ENCODE measurements around the gene ARHGAP30. TPM values are rescaled to one million over a fixed set of nuclear protein-coding genes. Genes with fewer than 3 reads are reported as not detected.

Gene ARHGAP30
- total and polyA plus RNA-seq, 2 of the 8 experiments (the other 6 are each of a cell fraction or from before 2014, with no cell fraction given), result 0.27 to 0.39 TPM

DNA sequence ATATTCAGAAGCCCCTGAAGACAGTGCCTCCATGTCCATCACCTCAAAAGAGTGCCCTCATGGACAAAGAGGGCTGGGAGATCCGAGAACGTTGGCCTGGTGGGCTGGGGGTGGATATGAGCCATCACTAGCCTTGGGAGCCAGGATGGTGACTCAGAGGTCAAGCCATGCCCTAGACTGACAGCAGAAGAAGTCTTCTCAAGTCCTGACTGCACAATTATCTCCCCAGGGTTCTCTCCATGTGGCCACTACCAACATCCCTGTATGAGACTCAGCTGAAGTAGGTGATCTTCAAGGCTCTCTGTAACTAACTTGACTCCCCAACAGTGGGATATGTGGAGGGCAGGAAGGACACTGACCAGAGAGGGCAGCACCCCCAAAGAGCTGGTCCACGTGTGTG lies 16.8 kb downstream of the ARHGAP30 start:
- H4K5ac ChIP-seq (ENCODE audit: insufficient read length, low read depth, low read length), result no peak overlapping the region
- H4K91ac ChIP-seq (replicated peaks; ENCODE audit: insufficient read length, low read length), result no peak overlapping the region
- no peak overlapping the region for H3K18ac ChIP-seq (ENCODE audit: extremely low read depth, low read length)
- TF ChIP-seq ATF3 (IDR thresholded peaks at IDR 0.05; ENCODE audit: insufficient read depth, low read depth, low read length) (no peak), NRF1 (IDR thresholded peaks at IDR 0.05; ENCODE audit: low read depth, low read length) (no peak), USF2 (IDR thresholded peaks at IDR 0.05; ENCODE audit: low read length) (no peak), CREB1 (IDR thresholded peaks at IDR 0.05) (no peak), GABPA (IDR thresholded peaks at IDR 0.05; ENCODE audit: borderline replicate concordance, insufficient read depth, low read length) (no peak), KDM5A (IDR thresholded peaks at IDR 0.05; ENCODE audit: low read length) (no peak)
- TF ChIP-seq, protein P1, sequence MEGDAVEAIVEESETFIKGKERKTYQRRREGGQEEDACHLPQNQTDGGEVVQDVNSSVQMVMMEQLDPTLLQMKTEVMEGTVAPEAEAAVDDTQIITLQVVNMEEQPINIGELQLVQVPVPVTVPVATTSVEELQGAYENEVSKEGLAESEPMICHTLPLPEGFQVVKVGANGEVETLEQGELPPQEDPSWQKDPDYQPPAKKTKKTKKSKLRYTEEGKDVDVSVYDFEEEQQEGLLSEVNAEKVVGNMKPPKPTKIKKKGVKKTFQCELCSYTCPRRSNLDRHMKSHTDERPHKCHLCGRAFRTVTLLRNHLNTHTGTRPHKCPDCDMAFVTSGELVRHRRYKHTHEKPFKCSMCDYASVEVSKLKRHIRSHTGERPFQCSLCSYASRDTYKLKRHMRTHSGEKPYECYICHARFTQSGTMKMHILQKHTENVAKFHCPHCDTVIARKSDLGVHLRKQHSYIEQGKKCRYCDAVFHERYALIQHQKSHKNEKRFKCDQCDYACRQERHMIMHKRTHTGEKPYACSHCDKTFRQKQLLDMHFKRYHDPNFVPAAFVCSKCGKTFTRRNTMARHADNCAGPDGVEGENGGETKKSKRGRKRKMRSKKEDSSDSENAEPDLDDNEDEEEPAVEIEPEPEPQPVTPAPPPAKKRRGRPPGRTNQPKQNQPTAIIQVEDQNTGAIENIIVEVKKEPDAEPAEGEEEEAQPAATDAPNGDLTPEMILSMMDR (IDR thresholded peaks at IDR 0.05; ENCODE audit: control extremely low read depth in 1 of 3, insufficient read depth in 1 of 3, low read depth in 1 of 3, low read length in 3 of 3), result 0 out of 4 replicates have a peak, but pooled peaks of 1 of the 3 experiments have one; percentile 7
- H3K56ac ChIP-seq (replicated peaks; ENCODE audit: insufficient read length, low read depth, low read length), result no peak overlapping the region
- H2BK20ac ChIP-seq (ENCODE audit: low read length), result no peak overlapping the region
- no peak overlapping the region for H3K27ac ChIP-seq (ENCODE audit: low read depth, low read length)
- FAIRE-seq (no peak), DNase-seq (ENCODE audit: low read depth in 1 of 2, low spot score in 2 of 2) (no peak)
- H3K79me1 ChIP-seq (ENCODE audit: low read depth, low read length), result no peaks in the 10 kb centered on the region
- peaks cover 0 to 7% (median 3%) of the 10 kb centered on the region in 4 experiments; a peak in 6 of 7 replicates for H3K27me3 ChIP-seq (replicated peaks in 1 of 4; ENCODE audit: control insufficient read depth in 3 of 4, extremely low read depth in 1 of 4, insufficient read depth in 3 of 4, low read length in 3 of 4)
- H4K20me1 ChIP-seq (replicated peaks in 1 of 2; ENCODE audit: control insufficient read depth in 1 of 2, insufficient read depth in 2 of 2, low read length in 2 of 2), result no peaks in the 10 kb centered on the region
- no peak overlapping the region for H2BK120ac ChIP-seq (replicated peaks; ENCODE audit: low read depth, low read length)
- no peak overlapping the region for H2BK5ac ChIP-seq (ENCODE audit: low read depth, low read length)
- H3K36me3 ChIP-seq (ENCODE audit: control insufficient read depth in 2 of 4, insufficient read depth in 4 of 4, low read length in 3 of 4), result no peaks in the 10 kb centered on the region
- no peak overlapping the region for H4K8ac ChIP-seq (ENCODE audit: extremely low read depth, insufficient read depth, low read length)
- no peak overlapping the region for H3K4me3 ChIP-seq (ENCODE audit: extremely low read depth in 1 of 4, insufficient read depth in 2 of 4, low read depth in 3 of 4, low read length in 4 of 4)
- H3K4me1 ChIP-seq (replicated peaks in 1 of 4; ENCODE audit: control insufficient read depth in 3 of 4, insufficient read depth in 4 of 4, low read length in 3 of 4), result no peaks in the 10 kb centered on the region
- H3K23ac ChIP-seq (ENCODE audit: insufficient read length), result no peak overlapping the region
- no peak overlapping the region for H2AFZ ChIP-seq (ENCODE audit: low read length)
- H3K79me2 ChIP-seq (ENCODE audit: control insufficient read depth in 1 of 2, insufficient read depth in 2 of 2, low read length in 2 of 2), result no peaks in the 10 kb centered on the region
- H2BK12ac ChIP-seq (ENCODE audit: low read depth, low read length), result no peak overlapping the region
- no peak overlapping the region for H2BK15ac ChIP-seq (ENCODE audit: low read length)
- H3K4me2 ChIP-seq (ENCODE audit: insufficient read depth in 1 of 2, low read depth in 2 of 2, low read length in 2 of 2), result no peak overlapping the region
- no peak overlapping the region for H2AK5ac ChIP-seq (ENCODE audit: low read depth, low read length)
- WGBS, 2 experiments (ENCODE audit: extremely low coverage in 1 of 2, insufficient coverage in 1 of 2, insufficient read length in 1 of 2, insufficient replicate concordance in 2 of 2, low coverage in 1 of 2, low lambda C conversion rate in 2 of 2, missing lambda C conversion rate in 1 of 2), result 84% methylated on average over 3 of the region's 3 CpGs; no CpG with 5 or more reads in 1 of the 2 experiments
- H3K14ac ChIP-seq (ENCODE audit: insufficient read length), result no peak overlapping the region
- no peak overlapping the region for H3K4ac ChIP-seq (replicated peaks; ENCODE audit: insufficient read length, low read depth, low read length)
- H3K23me2 ChIP-seq (ENCODE audit: low read depth, low read length), result no peaks in the 10 kb centered on the region; the same call in 1 of the 2 replicates
- ChIA-PET CTCF (ENCODE audit: partially characterized antibody) (interaction anchor here (2.0 kb wide), 1 partner anchor 12 kb away, joined by 9 read pairs; no protein-coding TSS in a partner anchor), POLR2A (ENCODE audit: partially characterized antibody) (interaction anchor here (1.0 to 2.9 kb wide), 2 partner anchors 7 to 80 kb away, joined by 3 to 21 read pairs; partner anchors contain the start of genes DEDD and USF1)
- no peak overlapping the region for H3K9ac ChIP-seq (replicated peaks in 1 of 4; ENCODE audit: extremely low read depth in 1 of 4, low read depth in 3 of 4, low read length in 3 of 4)
- peaks cover 0 to 3% of the 10 kb centered on the region in 2 experiments; a peak in 1 of 4 replicates for H3K9me3 ChIP-seq (ENCODE audit: insufficient read depth in 2 of 2, low read depth in 1 of 2, low read length in 1 of 2)

Data from H1 (cell line).